Sigmoid colon (tissue), 7 donors: ENCODE measurements around the gene ENTHD1. TPM values are rescaled to one million over a fixed set of nuclear protein-coding genes. Genes with fewer than 3 reads are reported as not detected.

ENCODE experiments used
- DNase-seq: peaks from one replicate; pipeline ENCODE4 v3.0.0-alpha.2; 2019
- H3K27ac ChIP-seq, 4 donors: fragments of 200-600 bp; sonication (generic); one replicate each; pipeline ENCODE4 v1.5.1; 2016 to 2019; ENCODE audit warnings: mild to moderate bottlenecking in 1 of 4
- H3K27me3 ChIP-seq, 3 donors: fragments of 200-600 bp; sonication (generic); one replicate each; pipeline ENCODE4 v1.5.1; 2019; ENCODE audit warnings: mild to moderate bottlenecking in 1 of 3
- H3K36me3 ChIP-seq, 4 donors: fragments of 200-600 bp; sonication (generic); one replicate each; pipeline ENCODE4 v1.5.1; 2016 to 2019
- H3K4me1 ChIP-seq, 4 donors: fragments of 200-600 bp; sonication (generic); one replicate each; pipeline ENCODE4 v1.5.1; 2017 to 2019
- H3K4me3 ChIP-seq, 4 donors: fragments of 200-600 bp; sonication (generic); one replicate each; pipeline ENCODE4 v1.5.1; 2017 to 2019; ENCODE audit warnings: mild to moderate bottlenecking in 2 of 4, moderate library complexity in 1 of 4
- H3K9me3 ChIP-seq, 4 donors: fragments of 200-600 bp in 3 of 4; sonication (generic) in 3 of 4; one replicate each; pipeline versions ENCODE4 v1.5.1 to v1.6.1; 2013 to 2019
- EP300 ChIP-seq, 4 donors: sonication (generic); formaldehyde crosslinking; IDR thresholded peaks; one replicate each; pipeline ENCODE4 v1.6.1; 2017; ENCODE audit warnings: antibody characterized with exemption in 4 of 4
- POLR2A ChIP-seq, 2 donors: fragments of 450-650 bp; IDR thresholded peaks; one replicate each; pipeline ENCODE4 v1.6.1; 2016; ENCODE audit warnings: antibody characterized with exemption in 2 of 2, mild to moderate bottlenecking in 2 of 2, moderate library complexity in 2 of 2
- POLR2AphosphoS5 ChIP-seq, 4 donors: sonication (generic); formaldehyde crosslinking; IDR thresholded peaks; one replicate each; pipeline ENCODE4 v1.6.1; 2017; ENCODE audit warnings: antibody characterized with exemption in 4 of 4
- WGBS, 2 donors: extraction: QIAGEN DNeasy Blood & Tissue Kit; methylation state at CpG; one replicate each; pipeline ENCODE4 v1.1.7; 2013; 5-methylcytosine and 5-hydroxymethylcytosine counted together
- intact Hi-C: fragments of 100-400 bp; cut with DNase I; formaldehyde crosslinking; loops from one replicate; pipeline ENCODE4 v1.15.1; 2023
- polyA plus RNA-seq, 3 donors: library from polyadenylated mRNA; stranded (reverse); fragments of 200-250 nt; gene quantifications; one replicate each; pipeline ENCODE4 v1.2.3, GENCODE V29; 2013
- total RNA-seq, 4 donors: library from RNA; depleted of rRNA; stranded (reverse); fragments of >200 nt; gene quantifications; one replicate each; pipeline ENCODE4 v1.1.0, GENCODE V29; 2016
- TF ChIP-seq, protein P1 (sequence below), 4 experiments: fragments of 450-650 bp in 3 of 4; fragments of 200-600 bp in 1 of 4; IDR thresholded peaks; one replicate each; pipeline ENCODE4 v1.5.1; 2016 to 2019; ENCODE audit warnings: antibody characterized with exemption in 4 of 4, mild to moderate bottlenecking in 3 of 4, moderate library complexity in 2 of 4
- donor health status: healthy with polysubstance abuse.
- donor health status: Bipolar disorder and iron deficiency.
- donor health status: healthy.

ENTHD1 gene
- total and polyA plus RNA-seq, 7 donors, result 0.09 TPM; not detected in 6

DNA sequence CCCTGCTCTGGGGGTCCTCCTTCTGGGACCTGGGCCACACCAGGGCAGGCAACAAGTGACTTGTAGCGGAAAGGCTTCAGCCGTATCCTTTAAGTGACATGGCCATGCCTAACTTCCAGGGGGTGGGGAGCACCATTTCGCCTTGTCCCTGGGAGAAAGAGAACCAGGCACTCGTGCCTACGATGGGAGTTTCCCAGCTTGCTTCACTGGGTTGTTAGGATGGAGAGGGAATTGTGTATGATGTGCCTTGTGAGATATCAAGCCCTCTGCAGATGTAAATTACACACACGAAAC is 171.6 kb downstream of the ENTHD1 start:
- H3K27ac ChIP-seq, result no peak overlapping the region
- H3K4me3 ChIP-seq, result no peak overlapping the region
- H3K9me3 ChIP-seq, result no peaks in the 10 kb centered on the region
- H3K36me3 ChIP-seq, result no peaks in the 10 kb centered on the region
- H3K27me3 ChIP-seq, result peaks cover 0 to 27% (median 4%) of the 10 kb centered on the region in 3 donors
- no peak for TF ChIP-seq POLR2AphosphoS5 (IDR thresholded peaks at IDR 0.05)
- no peak for TF ChIP-seq EP300 (IDR thresholded peaks at IDR 0.05)
- TF ChIP-seq, protein P1, sequence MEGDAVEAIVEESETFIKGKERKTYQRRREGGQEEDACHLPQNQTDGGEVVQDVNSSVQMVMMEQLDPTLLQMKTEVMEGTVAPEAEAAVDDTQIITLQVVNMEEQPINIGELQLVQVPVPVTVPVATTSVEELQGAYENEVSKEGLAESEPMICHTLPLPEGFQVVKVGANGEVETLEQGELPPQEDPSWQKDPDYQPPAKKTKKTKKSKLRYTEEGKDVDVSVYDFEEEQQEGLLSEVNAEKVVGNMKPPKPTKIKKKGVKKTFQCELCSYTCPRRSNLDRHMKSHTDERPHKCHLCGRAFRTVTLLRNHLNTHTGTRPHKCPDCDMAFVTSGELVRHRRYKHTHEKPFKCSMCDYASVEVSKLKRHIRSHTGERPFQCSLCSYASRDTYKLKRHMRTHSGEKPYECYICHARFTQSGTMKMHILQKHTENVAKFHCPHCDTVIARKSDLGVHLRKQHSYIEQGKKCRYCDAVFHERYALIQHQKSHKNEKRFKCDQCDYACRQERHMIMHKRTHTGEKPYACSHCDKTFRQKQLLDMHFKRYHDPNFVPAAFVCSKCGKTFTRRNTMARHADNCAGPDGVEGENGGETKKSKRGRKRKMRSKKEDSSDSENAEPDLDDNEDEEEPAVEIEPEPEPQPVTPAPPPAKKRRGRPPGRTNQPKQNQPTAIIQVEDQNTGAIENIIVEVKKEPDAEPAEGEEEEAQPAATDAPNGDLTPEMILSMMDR (IDR thresholded peaks at IDR 0.05), result no peak
- no peak for DNase-seq
- whole genome bisulfite sequencing, 2 donors, result 88 to 91% methylated on average over 6 of the region's 6 CpGs
- H3K4me1 ChIP-seq, result no peaks in the 10 kb centered on the region
- intact Hi-C loops, result no loop called here

DNA sequence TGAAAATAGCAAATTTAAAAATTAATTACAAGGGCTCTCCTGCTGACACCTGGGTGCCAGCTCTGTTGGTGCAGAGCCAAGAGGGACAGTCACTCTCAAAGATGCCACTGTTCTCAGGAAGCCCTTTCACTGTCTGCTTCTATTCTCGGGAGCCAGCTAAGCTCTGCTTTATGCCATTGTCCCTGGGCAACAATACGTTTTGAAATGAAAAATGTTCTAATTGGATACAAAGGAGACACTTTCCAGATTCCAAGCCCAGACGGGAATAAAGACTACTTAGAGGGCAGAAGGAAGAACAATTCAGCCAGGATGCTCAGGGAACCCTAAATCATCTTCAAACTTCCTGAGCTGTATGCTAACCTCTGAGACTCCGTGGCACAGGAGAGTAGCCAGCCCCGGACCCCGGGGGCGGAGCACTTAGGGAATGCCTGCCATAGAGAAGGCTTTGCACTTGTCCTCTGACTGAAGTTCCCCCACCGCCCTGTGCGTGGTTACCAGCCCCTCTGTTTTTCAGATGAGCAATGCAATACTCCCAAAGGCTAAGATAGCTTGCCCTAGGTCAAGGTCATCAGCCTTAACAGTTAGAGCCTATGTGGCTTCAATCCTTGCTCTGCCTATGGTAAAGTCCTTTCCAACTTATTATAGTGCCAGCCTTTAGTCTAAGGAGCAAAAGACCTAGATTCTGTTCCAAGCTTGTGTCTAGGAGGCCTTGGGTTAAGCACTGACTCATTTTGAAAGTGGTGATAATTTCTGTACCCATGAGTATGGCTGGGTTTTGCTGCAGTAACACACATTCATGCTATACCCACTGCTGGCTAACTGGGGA is 172.1 kb downstream of the ENTHD1 start:
- no peak for DNase-seq
- Histone ChIP-seq H3K27ac (no peak overlapping the region), H3K9me3 (no peaks in the 10 kb centered on the region), H3K36me3 (no peaks in the 10 kb centered on the region), H3K27me3 (peaks cover 0 to 23% (median 4%) of the 10 kb centered on the region in 3 donors), H3K4me3 (no peak overlapping the region), H3K4me1 (no peaks in the 10 kb centered on the region)
- TF ChIP-seq POLR2A (IDR thresholded peaks at IDR 0.05) (no peak), POLR2AphosphoS5 (IDR thresholded peaks at IDR 0.05) (no peak), EP300 (IDR thresholded peaks at IDR 0.05) (no peak)
- TF ChIP-seq, protein P1 (IDR thresholded peaks at IDR 0.05), result no peak
- WGBS, 2 donors, result 57 to 77% methylated on average over 9 of the region's 9 CpGs
- intact Hi-C loops, result no loop called here

DNA sequence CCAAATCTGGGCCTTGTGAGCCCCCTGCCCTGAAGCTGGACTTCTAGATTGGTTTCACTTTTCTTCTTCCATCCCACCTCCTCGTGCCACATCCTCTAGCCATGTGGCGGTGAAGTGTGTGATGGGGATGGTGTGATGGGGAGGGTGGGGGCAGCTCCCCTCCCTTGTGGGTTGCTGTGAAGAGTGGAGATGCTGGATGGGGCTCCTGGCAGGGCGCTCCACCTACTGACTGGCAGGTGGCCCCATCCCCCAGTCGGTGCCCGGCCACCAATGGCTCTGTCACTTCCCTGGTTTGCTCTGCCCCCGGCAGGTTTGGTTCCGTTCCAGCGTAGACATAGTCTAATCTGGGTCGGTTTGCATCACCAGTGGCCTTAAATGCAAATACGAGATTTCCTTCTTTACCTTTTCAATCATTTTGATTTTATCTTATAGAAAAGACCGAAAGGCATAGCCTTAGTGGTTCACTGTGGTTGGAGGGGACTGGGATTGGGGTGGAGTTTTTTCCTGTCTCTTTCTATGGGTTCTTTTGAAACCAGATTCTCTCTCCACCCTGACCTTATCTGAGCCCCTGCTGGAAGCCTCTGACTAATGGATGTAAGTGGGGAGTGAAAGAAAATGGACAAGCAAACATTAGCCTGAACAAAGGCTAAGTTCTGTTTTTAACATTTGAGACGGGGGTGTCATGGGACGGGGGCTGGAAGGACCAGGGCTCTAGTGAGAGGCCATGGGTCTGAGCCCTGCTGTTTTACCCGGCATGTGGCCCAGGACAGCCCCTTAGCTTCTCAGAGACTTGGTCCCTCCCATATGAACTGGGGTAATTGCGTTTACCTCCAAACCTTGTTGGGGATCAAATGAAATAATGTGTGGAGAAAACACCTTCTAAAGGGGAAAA is 173.8 kb downstream of the ENTHD1 start:
- Histone ChIP-seq H3K9me3 (no peaks in the 10 kb centered on the region), H3K36me3 (no peaks in the 10 kb centered on the region), H3K27me3 (peaks cover 0 to 14% (median 0%) of the 10 kb centered on the region in 3 donors), H3K27ac (no peak overlapping the region), H3K4me1 (no peaks in the 10 kb centered on the region), H3K4me3 (no peak overlapping the region)
- WGBS, 2 donors, result 87 to 93% methylated on average over 15 of the region's 15 CpGs
- intact Hi-C loops, result no loop called here
- TF ChIP-seq POLR2A (IDR thresholded peaks at IDR 0.05) (no peak), EP300 (IDR thresholded peaks at IDR 0.05) (no peak), POLR2AphosphoS5 (IDR thresholded peaks at IDR 0.05) (no peak)
- TF ChIP-seq, protein P1 (IDR thresholded peaks at IDR 0.05), result no peak
- DNase-seq, result no peak

DNA sequence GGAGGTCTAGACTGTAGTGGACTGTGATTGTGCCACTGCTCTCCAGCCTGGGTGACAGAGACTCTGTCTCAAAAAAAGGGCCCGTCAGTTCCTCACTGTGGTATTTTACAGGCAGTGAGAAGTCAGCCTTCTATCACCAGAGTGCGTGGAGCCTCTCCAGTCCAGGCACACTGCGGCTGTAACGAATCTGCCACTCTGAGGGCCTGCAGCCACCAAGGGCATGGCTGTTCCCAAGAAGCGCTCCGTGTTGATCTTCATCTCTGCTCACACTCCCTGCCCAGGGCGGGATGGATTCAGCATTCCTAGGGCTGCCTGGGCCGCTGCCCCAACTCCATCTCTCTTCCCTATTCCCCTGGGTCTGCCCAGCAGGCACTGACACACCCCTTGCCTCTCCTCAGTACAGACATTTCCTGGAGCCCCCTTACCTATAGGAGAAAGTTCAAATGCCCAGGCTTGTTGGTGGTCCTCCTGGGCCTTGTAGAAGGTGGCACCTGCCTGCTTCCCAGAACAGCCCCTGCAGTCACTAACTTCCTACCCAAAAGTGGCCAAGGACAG is 174.6 kb downstream of the ENTHD1 start:
- no peak for DNase-seq
- 89 to 91% methylated on average over 8 of the region's 8 CpGs for WGBS, 2 donors
- Histone ChIP-seq H3K9me3 (no peaks in the 10 kb centered on the region), H3K27ac (no peak overlapping the region), H3K27me3 (peaks cover 0 to 11% (median 0%) of the 10 kb centered on the region in 3 donors), H3K4me3 (no peak overlapping the region), H3K36me3 (no peaks in the 10 kb centered on the region), H3K4me1 (no peaks in the 10 kb centered on the region)
- intact Hi-C loops, result no loop called here
- TF ChIP-seq, protein P1 (IDR thresholded peaks at IDR 0.05), result no peak
- TF ChIP-seq POLR2A (IDR thresholded peaks at IDR 0.05), result no peak
- TF ChIP-seq POLR2AphosphoS5 (IDR thresholded peaks at IDR 0.05), result no peak
- TF ChIP-seq EP300 (IDR thresholded peaks at IDR 0.05), result no peak
